ENCODE measurements around the gene MAF.

Gene MAF

GRCh38 chr16:79612207-79612606, 11.7 kb upstream of the MAF start:
- ATAC-seq (no peak), DNase-seq (no peak)

GRCh38 chr16:79610771-79611170, 10.2 kb upstream of the MAF start:
- DNase-seq, result no peak
- ATAC-seq, result no peak

- DNase-seq, result no peak
- ATAC-seq, result no peak
Measured at GRCh38 chr16:79609861-79610260, 9.3 kb upstream of the MAF start.

- no peak for ATAC-seq
- DNase-seq, result no peak
Measured at GRCh38 chr16:79608976-79609375, 8.4 kb upstream of the MAF start.

GRCh38 chr16:79607587-79607986, 7.0 kb upstream of the MAF start:
- ATAC-seq, result no peak
- DNase-seq, result no peak

GRCh38 chr16:79605999-79606398, 5.5 kb upstream of the MAF start:
- no peak for DNase-seq
- ATAC-seq, result no peak

GRCh38 chr16:79603055-79603454, 2.5 kb upstream of the MAF start:
- ATAC-seq, result no peak

GRCh38 chr16:79602628-79603014, 2.1 kb upstream of the MAF start:
- ATAC-seq, result no peak

More at GRCh38 chr16:79603055-79603454, 2.5 kb upstream of the MAF start:
- DNase-seq, result no peak

GRCh38 chr16:79601931-79602627, 1.5 kb upstream of the MAF start:
- ATAC-seq, result peak; percentile 5
- DNase-seq, result peak; percentile 86

More at GRCh38 chr16:79602628-79603014, 2.1 kb upstream of the MAF start:
- no peak for DNase-seq

- ATAC-seq (no peak), DNase-seq (peak; percentile 28)
Measured at GRCh38 chr16:79601092-79601930, 774 bp upstream of the MAF start.

- peak; percentile 49 for DNase-seq
- peak; percentile 38 for ATAC-seq
Measured at GRCh38 chr16:79599837-79600637, 500 bp downstream of the MAF start.

GRCh38 chr16:79599256-79599836, 1.2 kb downstream of the MAF start:
- ATAC-seq (peak; percentile 1), DNase-seq (peak; percentile 13)

GRCh38 chr16:79598348-79599181, 2.0 kb downstream of the MAF start:
- peak; percentile 43 for DNase-seq

GRCh38 chr16:79598063-79598347, 2.5 kb downstream of the MAF start:
- DNase-seq (no peak), ATAC-seq (no peak)

More at GRCh38 chr16:79598348-79599181, 2.0 kb downstream of the MAF start:
- ATAC-seq, result no peak

GRCh38 chr16:79597277-79598062, 3.1 kb downstream of the MAF start:
- ATAC-seq (no peak), DNase-seq (no peak)

- ATAC-seq, result no peak
- no peak for DNase-seq
Measured at GRCh38 chr16:79595931-79596450, 4.5 kb downstream of the MAF start.

GRCh38 chr16:79595231-79595641, 5.3 kb downstream of the MAF start:
- ATAC-seq (no peak), DNase-seq (no peak)

GRCh38 chr16:79593754-79594153, 6.8 kb downstream of the MAF start:
- ATAC-seq (no peak), DNase-seq (no peak)

GRCh38 chr16:79593074-79593531, 7.4 kb downstream of the MAF start:
- no peak for DNase-seq
- no peak for ATAC-seq

GRCh38 chr16:79592186-79592585, 8.4 kb downstream of the MAF start:
- DNase-seq (no peak), ATAC-seq (no peak)

All from stimulated activated naive CD8-positive, alpha-beta T cell treated with anti-CD3 and anti-CD28 coated beads, Interleukin-15, Interleukin-2, amounts not matched to agents 100 U/mL and 50 U/mL, for 24 hours (primary cell).